Endometrium (tissue), 2 donors: ENCODE data around the gene HRH2.
"Not testable (repeated sequence)": the region's sequence is repeated elsewhere in the genome, so short reads cannot be mapped to it uniquely, and the experiment has no call there.

Experiments
- FAIRE-seq: peaks from 2 replicates; lab custom pipeline; 2012; peaks lifted over from hg19 to GRCh38; lab: Jason Lieb, UNC
- donor health status: control.
- donor health status: control.

Gene HRH2, protein sequence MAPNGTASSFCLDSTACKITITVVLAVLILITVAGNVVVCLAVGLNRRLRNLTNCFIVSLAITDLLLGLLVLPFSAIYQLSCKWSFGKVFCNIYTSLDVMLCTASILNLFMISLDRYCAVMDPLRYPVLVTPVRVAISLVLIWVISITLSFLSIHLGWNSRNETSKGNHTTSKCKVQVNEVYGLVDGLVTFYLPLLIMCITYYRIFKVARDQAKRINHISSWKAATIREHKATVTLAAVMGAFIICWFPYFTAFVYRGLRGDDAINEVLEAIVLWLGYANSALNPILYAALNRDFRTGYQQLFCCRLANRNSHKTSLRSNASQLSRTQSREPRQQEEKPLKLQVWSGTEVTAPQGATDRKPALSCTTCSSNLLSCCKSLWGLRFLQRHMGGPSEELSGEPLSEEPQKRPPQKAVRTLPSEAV

DNA sequence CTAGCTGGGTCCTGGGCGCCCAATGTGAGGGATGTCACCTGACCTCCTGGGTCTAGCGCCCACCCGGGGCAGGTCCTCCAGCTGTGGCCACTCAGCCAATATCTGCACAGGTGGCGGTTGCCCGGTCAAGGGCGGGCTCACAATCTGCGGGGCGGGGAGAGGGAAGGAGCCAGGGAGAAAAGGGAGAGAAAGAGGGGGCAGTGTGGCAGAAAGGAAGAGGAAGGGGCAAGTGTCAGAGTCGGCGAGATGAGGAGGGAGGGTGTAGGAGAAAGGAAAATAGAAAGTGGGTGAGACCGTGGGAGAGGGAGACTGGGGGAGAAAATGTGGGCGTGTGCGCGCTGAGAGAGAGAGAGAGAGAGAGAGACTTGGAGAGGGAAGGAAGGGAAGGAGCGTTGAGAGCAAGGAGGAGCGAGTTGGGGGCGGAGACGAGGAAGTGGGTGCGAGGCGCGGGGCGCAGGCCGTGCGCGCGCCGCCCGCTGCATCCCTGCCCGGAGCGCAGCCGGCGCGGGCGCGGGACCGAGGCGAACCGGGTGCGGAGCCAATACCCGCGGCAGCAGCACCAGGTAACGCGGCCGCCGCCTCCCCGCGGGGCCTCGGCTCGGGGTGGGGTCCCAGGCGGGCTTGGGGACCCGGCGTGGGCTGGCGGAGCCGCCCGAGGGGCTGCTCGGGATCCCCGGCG lies at the start of gene HRH2:
HRH2 (plus strand) TSS at position 479 of the 679 bp plus-strand sequence. CDS start 25,163 bp downstream, outside the sequence.
- no peak for FAIRE-seq

DNA sequence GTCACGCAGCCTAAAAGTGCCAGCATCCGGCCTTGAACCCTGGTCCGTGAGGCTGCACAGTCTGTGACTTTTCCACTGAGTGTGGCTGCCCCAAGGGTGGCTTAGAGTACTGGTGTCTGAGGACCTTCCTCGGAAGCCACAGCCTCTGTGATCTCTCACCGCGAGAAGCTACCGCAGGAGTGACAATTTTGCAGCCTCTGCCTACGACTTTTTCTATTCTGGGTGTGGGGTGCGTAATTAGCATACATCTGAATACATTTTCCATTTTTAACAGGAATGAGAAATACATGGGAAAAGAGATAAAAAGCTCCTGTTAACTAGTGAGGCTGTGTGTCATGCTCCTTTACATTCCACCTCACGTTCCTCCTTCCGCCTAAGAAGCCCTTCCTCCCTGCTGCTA lies 48.3 kb upstream of the HRH2 start:
- FAIRE-seq: no peak

DNA sequence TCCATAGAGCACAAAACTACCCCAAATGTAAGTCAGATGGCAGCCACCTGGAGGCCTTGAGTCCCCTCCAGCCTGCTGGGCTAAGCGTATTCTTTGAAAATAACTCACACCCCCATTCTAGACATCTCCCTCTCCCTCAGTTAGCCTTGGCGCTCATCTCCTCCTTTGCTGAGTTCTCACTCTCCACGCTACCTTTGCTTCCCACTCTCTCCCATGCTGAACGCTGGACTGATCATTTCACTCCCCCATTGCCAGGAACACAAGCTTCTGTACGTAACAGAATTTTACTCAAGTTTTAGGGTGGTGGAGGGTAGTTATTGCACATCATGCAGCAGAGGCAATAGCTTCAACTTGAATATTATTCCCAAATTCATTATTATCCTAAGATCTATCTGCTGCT lies 47.5 kb upstream of the HRH2 start:
- FAIRE-seq: no peak

DNA sequence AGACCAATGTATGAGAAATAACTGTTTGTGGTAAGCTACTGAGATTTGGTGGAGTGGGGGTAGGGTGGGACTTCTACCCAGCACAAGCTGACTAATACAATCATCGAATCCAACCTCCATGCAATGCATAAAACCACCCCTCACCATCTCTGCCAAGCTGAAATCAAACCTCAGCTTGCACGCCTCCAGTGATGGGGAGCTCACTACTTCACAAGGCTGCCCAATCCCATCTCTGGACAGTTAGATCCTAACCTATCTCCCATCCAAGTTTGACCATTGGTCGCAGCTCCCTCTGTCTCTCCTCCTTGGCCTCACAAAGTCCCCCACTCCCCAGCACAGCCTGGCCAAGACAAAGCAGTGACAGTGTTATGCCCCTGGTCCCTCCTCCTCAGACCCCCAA lies 47.0 kb upstream of the HRH2 start:
- FAIRE-seq: no peak

DNA sequence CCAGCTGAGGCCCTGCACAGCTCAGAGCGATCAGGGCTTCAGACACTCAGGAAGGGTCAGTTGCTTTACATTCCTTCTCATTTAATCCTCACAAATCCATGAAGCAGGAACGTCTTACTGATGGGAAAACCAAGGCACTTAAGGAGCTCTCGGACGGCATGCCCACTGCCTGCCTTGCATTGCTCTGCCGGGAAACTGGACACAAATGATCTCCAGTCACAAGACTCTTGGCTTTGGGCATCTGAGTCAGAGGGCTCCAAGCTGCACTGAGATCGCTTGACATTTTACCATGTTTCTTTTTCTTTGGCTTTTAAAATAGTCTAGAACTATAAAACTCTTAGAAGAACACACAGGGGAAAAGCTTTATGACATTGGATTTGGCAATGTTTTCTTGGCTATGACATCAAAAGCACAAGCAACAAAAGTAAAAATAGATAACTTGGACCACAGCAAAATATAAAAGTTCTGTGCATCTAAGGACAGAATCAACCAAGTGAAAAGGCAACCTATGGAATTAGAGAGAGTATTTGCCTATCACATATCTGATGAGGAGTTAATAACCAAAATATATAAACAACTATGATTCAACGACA lies 43.6 kb upstream of the HRH2 start:
- FAIRE-seq: no peak

DNA sequence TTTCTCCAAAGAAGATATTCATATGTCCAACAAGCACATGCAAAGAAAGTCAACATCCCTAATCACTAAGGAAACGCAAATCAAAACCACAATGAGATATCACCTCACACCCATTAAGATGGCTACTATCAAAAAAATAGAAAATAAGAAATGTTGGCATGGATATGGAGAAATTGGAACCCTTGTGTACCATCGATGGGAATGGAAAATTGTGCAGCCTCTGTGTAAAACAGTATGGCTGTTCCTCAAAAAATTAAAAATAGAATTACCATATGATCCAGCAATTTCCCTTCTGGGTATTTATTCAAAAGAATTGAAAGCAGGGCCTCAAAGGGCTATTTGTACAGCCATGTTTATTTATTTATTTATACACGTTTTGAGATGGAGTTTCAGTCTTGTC lies 43.0 kb upstream of the HRH2 start:
- FAIRE-seq: no peak

DNA sequence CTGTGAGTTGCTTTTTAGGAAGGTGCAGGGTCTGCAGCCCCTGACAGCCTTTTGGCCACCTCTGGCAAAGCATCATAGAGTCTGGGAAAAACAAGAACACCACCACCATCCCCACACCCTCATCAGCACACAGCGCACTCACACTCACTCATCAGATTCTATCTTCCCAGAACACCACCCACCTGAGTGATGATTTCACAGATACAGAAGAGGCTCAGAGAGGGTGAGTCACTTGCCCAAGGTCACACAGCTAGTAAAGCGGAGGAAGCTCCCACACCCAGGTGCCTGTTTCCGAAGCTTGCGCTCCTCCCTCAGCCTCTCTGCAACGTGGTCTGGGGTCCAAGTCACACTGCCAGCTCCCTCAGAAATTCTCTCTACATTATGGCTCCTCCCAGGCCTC lies 41.8 kb upstream of the HRH2 start:
- FAIRE-seq: no peak

DNA sequence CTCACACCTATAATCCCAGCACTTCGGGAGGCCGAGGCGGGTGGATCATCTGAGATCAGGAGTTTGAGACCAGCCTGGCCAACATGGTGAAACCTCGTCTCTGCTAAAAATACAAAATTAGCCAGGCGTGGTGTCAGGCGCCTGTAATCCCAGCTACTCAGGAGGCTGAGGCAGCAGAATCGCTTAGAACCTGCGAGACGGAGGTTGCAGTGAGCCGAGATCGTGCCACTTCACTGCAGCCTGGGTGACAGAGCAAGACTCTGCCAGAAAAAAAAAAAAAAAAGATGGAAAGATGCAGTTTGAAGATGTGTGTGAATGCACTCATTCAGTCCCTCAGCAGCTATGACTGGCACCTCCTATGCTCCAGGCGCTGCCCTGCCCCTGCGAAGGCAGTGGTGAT lies 41.3 kb upstream of the HRH2 start:
- not testable (repeated sequence) for FAIRE-seq

DNA sequence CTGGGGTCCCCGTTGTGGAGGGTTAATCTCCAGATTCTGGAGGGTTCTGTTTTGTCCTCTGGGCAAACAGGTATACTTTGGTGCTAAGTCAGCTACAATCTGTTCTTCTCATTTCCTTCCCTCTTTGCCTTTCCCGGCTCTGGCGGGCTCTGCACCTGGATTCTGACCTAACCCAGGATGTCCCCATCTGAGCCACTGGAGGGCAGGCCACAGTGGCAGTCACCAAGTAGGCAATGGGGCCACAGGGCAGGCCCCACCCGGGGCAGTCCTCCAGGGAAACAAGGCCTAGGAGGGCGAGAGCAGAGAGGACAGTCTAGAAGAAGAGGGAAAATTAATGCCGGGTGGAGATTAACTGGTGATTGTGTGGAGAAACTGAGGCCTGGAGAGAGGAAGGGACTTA lies 40.4 kb upstream of the HRH2 start:
- FAIRE-seq: no peak

DNA sequence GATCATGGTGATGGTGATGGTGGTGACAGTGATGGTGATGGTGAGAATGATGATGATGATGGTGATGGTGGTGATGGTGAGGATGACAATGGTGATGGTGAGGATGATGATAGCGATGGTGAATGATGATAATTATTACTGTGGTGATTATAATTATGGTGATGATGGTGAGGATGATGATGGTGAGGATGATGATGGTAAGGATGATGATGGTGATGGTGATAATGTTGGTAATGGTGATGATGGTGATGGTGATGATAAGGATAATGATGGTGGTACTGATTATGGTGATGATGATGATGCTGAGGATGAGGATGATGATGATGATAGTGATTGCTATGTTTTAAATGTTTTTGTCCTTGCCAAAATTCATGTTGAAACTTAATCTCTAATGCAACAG lies 37.3 kb upstream of the HRH2 start:
- FAIRE-seq: no peak

DNA sequence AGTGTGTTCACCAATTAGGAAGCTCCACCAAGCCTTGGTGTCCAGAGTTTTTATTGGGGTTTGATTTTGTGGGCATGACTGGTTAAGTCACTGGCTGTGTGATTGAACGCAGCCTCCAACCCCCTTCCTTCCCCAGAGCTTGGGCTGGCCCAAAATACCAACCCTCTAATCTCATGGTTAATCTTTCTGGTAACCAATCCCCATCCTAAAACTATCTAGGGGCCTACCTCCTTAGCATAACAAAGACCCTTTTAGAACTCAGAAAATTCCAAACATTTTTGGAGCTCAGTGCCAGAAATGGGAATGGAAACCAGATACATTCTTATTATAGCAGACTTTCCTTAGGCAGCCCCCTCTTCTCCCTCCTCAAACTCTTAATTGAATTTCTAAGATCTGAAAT lies 35.9 kb upstream of the HRH2 start:
- no peak for FAIRE-seq

DNA sequence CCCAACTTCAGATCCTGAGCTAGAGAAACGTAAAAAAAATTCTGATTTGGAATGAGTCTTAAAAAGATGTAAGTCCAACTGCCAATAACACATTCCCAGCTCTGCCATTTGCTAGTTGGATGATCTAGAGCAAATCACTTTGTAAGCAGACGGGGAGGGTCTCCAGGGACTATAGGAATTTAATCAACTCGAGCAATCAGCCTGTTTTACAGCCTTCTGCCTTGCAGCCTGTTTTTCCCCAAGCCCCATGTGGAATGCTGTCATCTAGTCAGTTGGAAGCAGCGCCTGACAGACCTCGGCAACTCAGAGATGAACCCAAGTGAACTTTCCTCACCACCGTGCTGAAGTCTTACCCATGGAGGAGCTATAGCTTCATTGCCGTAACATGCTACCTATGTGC lies 34.8 kb upstream of the HRH2 start:
- no peak for FAIRE-seq

DNA sequence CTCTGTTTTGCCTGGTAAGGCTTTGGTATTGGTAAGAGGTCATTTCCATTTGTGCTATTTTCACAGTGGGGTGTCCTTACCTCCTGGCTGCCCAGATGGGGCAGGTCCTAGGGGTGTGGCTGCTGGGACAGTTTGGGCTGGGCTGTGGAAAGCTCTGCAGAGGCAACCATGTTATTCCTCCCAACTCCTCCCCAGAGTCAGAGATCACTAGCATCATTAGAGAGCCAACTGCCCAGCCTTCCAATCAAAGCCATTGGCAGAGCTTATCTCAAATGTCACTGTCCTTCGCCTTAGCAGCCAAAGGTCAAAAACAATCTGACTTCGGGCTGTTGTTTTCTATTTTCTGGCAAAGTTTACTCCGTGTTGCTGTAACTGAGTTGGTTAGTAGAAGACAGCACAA lies 33.6 kb upstream of the HRH2 start:
- FAIRE-seq: no peak

DNA sequence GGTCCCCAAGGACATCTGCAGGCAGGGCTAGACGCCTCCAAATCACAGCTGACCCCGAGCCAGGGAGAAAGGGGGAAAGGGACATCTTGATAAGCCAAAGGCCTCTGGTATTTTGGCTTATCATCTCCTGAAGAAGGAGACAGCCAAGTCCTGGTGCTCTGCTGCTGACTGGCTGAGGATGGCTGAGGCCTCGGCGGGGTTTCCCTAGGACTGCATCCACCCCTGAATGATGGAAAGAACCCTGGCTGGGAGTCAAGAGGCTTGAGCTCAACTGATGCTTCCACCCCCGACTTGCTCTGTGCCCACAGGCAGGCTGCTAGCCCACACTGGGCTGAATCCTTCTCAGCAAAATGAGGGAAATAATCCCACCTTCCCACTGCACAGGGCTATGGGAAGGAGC lies 30.9 kb upstream of the HRH2 start:
- no peak for FAIRE-seq

DNA sequence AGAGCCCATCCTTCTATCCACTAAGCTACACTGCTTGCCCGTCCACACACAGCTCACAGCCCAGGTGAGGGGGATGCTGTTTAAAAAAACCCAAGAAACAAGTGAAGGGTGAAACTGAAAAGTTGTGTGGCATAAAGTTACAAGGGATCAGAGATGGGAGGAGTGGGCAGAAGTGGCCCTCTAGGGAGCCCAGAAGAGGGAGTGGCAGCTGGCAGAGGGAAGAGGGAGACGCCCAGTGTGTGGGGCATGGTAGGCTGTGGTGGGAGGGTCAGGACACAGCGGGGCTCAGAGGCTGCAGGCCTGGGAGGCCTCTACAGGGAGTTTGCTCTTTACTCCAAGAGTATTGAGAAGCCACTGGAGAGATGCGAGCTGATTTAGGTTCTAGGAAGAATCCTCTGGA lies 30.1 kb upstream of the HRH2 start:
- FAIRE-seq: no peak

DNA sequence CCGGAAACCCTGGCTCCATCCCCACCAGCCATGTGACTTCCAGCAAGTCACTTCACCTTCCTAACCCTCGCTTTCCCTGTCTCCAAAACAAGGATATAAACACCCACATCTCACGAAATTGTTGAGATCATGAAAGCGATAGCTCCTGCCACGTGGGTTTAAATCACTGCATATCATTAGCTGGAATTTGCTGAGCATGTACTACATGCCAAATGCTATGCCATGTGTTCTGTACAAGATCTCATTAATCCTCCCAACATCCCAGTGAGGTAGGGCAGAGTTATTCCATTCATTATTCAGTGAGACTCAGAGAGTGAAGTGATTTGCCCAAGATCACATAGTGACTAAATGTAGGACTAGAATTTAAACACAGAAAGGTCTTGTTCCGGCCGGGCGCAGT lies 29.2 kb upstream of the HRH2 start:
- no peak for FAIRE-seq

DNA sequence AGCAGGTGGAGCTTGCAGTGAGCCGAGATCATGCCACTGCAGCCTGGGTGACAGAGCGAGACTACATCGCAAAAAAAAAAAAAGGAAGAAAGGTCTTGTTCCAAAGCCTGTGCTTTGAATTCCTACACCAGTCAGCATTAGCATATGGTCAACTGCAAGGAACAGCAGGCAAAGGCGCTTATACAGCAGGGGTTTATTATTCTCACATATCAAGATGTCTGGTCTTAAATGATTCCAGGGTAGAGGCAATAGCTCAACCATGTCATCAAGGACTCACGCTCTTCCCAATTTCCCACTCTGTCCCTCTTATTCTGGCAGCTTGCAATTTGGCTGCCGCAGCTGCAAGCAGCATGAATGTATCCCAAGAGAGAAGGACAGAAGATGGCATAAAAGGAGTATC lies 28.6 kb upstream of the HRH2 start:
- no peak for FAIRE-seq

DNA sequence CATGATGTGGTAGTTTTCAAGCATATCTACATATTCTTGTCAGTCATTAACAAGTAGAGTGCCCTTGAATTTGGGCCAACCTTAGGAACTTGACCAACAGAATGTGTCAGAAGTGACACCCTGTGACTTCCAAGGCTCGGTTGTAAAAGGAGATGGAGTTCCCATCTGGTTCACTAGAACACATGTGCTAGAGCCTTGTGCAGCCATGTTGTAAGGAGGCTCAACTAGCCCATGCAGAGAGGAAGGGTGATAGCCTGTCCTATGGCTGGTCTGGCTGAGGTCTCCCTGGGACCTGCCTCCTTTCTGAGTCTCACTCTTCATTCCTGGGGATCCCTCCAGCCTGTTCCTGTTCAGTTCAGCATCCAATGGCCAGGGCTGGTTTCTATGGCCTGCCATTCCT lies 28.1 kb upstream of the HRH2 start:
- no peak for FAIRE-seq

DNA sequence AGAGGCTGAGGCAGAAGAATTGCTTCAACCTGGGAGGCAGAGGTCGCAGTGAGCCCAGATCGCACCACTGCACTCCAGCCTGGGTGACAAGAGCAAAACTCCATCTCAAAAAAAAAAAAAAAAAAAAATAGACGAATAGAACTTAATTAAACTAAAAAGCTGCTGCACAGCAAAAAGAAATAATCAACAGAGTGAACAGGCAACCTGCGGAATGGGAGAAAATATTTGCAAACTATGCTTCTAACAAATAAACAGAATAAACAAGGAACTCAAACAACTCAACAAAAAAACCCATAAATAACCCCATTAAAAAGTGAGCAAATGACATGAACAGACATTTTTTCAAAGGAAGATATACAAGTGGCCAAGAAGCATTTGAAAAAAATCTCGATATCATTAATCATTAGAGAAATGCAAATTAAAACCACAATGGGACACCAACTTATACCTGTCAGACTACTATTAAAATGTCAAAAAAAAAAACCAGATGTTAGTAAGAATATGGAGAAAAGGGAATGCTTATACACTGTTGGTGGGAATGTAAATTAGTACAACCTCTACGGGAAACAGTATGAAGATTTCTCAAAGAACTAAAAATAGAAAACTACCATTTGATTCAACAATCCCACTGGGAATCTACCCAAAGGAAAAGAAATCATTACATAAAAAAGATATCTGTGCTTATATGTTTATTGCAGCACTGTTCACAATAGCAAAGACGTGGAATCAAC lies 21.9 kb upstream of the HRH2 start:
- no peak for FAIRE-seq

DNA sequence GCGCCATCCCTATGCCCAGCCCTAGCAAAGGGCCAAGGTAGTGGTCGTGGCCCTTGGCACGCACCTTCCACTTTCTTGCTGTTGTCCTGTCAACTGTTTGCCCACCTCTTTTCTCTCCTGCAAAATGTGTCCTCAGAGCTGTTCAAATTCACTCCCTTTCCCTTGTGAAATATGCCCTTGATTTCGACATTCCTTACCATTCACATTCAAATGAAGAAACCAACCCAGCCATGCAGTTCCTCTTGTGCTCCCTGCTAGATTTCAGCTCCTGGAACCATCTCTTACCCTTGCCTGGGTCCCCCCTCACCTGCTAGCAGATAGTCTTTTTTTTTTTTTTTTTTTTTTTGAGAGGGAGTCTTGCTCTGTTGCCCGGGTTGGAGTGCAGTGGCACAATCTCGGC lies 19.6 kb upstream of the HRH2 start:
- no peak for FAIRE-seq

DNA sequence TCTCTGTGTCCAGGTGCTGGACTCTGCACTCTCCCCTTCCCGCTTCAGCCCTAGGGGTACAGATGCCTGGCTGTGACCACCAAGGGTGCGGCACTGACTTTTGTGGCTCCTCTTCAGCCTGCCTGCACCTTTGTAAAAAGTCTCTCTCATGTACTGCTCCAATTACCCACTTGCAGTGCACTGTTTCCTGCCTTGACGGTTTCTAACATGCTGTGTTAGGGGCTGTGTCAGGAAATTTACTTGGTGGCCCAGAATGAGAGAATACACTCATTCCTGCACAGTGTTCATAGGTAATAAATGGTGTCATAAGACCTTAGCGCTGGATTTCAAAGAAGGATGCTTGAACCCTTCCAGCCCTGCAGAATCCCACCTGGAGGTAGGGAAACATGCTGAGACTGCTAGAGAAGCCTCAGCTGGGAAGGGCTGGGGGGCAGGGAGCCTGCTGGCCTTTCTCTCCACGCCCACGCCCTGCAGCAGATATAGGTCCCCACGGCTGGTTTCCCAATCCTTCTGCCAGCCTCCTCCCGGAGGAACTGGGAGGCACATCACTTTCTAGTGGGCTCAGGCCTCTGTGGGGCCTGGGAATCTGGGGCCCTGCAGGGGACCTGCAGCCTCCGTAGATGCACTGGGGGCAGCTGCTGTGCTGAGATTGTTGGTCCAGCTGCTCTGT lies 17.6 kb upstream of the HRH2 start:
- no peak for FAIRE-seq

DNA sequence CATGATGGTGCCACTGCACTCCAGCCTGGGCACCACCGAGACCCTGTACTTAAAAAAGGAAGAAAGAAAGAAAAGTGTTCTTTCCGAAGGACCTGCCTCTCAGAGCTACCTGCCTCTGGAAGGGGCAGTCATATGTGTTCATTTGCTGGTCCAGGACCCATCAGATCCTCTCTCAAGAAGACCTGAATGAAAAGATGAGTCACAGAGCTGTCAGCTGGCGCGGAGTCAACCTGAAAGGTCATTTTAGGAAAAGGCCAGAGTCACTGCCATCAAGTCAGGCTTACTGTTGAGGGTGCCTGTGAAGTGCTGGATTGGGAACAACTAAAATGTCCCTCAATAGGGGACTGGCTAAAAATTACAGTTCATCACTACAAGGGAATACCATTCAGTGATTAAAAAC lies 14.9 kb upstream of the HRH2 start:
- no peak for FAIRE-seq
